Karpas-422 (cell line): ENCODE measurements around the gene NT5C3B. TPM values are rescaled to one million over a fixed set of nuclear protein-coding genes. Genes with fewer than 3 reads are reported as not detected.
"Not testable (repeated sequence)": the region's sequence is repeated elsewhere in the genome, so short reads cannot be mapped to it uniquely, and the experiment has no call there.

ENCODE experiments used
- DNase-seq: peaks from one replicate; pipeline ENCODE4 v3.0.0-alpha.2; 2015
- H2AFZ ChIP-seq: fragments of 200-600 bp; sonication (generic); 2 replicates; pipeline ENCODE4 v1.6.1; 2014; ENCODE audit warnings: antibody characterized with exemption, low read length, mixed read lengths
- H3K27ac ChIP-seq: fragments of 200-600 bp; sonication (generic); 2 replicates; pipeline ENCODE4 v1.5.1; 2014; ENCODE audit warnings: mild to moderate bottlenecking, low read length, moderate library complexity
- H3K27me3 ChIP-seq: fragments of 200-600 bp; sonication (generic); 2 replicates; pipeline ENCODE4 v1.6.1; 2014; ENCODE audit warnings: low read length, mixed read lengths
- H3K36me3 ChIP-seq: fragments of 200-600 bp; sonication (generic); 2 replicates; pipeline ENCODE4 v1.6.1; 2014; ENCODE audit warnings: low read length, mixed read lengths; ENCODE audit not compliant: insufficient read depth
- H3K4me1 ChIP-seq: fragments of 200-600 bp; sonication (generic); 2 replicates; pipeline ENCODE4 v1.6.1; 2014; ENCODE audit warnings: mild to moderate bottlenecking, low read length, mixed read lengths
- H3K4me2 ChIP-seq: fragments of 200-600 bp; sonication (generic); 2 replicates; pipeline ENCODE4 v1.6.1; 2014; ENCODE audit warnings: low read length, low read depth, mild to moderate bottlenecking; ENCODE audit not compliant: poor library complexity, severe bottlenecking
- H3K4me3 ChIP-seq: fragments of 200-600 bp; sonication (generic); 2 replicates; pipeline ENCODE4 v1.5.1; 2014; ENCODE audit warnings: mild to moderate bottlenecking, antibody characterized with exemption, low read length, mixed read lengths
- H3K79me2 ChIP-seq: fragments of 200-600 bp; sonication (generic); 2 replicates; pipeline ENCODE4 v1.6.1; 2014; ENCODE audit warnings: mild to moderate bottlenecking, low read length, mixed read lengths
- H3K9ac ChIP-seq: fragments of 200-600 bp; sonication (generic); 2 replicates; pipeline ENCODE4 v1.6.0; 2014; ENCODE audit warnings: low read length
- H3K9me2 ChIP-seq: fragments of 200-600 bp; sonication (generic), shearing (Covaris generic); replicated peaks from 2 replicates; pipeline ENCODE4 v1.6.0; 2014; ENCODE audit warnings: mild to moderate bottlenecking, low read length, moderate library complexity; ENCODE audit not compliant: insufficient read depth
- H3K9me3 ChIP-seq: fragments of 300-700, 200-600 bp; sonication (generic); 2 replicates; pipeline ENCODE4 v1.6.1; 2014; ENCODE audit warnings: low read length, mixed read lengths
- H4K20me1 ChIP-seq: fragments of 200-600 bp; sonication (generic); 2 replicates; pipeline ENCODE4 v1.6.1; 2014; ENCODE audit warnings: mild to moderate bottlenecking, antibody characterized with exemption, low read length, low read depth; ENCODE audit not compliant: insufficient read depth
- small RNA-seq: library from RNA; depleted of rRNA; stranded (forward); fragments of <200 nt; gene quantifications from one replicate; pipeline ENCODE3, GENCODE V24; 2014
- total RNA-seq: library from RNA; depleted of rRNA; stranded (reverse); fragments of >200 nt; shearing (Covaris generic); gene quantifications from 2 replicates; pipeline ENCODE4 v1.2.3, GENCODE V29; 2014; ENCODE audit warnings: low replicate concordance; rRNA removed

The NT5C3B gene
- total RNA-seq, 1 experiment from 2014 or later: 10.5 TPM

DNA sequence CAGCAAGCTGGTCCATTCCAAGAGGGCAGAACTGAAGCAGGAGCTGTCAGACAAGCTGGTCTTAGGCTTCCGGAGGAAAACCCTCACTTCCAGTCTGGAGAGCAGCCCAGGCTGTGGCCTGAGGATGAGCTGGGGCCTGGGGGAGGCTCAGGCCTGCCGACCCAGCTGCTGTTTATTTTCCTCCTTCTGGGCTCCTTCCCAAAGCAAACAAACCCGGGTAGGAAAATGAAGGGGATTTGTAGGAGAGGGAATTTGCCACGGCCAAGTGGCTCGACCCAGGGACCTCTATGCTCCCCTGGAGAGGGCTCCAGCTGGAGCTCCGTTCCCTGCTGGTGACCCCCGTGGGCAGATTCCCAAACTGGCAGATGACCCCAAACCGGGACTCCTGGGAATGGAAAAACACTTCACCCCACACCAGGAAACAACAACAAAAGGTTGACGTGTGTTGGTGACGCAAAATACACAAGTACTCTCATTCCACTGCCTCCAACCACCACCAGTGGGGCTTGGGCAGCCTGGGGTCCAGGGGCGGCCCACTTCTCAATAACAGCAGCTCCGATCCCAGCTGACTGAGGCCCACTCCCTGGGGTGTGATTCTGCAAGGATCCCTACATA, 58.4 kb downstream of the NT5C3B start:
- Histone ChIP-seq H3K79me2 (no peaks in the 10 kb centered on the region), H3K9me2 (no peaks in the 10 kb centered on the region), H3K9ac (no peak overlapping the region), H3K36me3 (no peaks in the 10 kb centered on the region), H3K27me3 (no peaks in the 10 kb centered on the region), H4K20me1 (no peaks in the 10 kb centered on the region), H3K4me2 (no peak overlapping the region), H2AFZ (no peak overlapping the region), H3K4me3 (no peak overlapping the region), H3K4me1 (no peaks in the 10 kb centered on the region), H3K27ac (no peak overlapping the region), H3K9me3 (no peaks in the 10 kb centered on the region)
- no peak for DNase-seq

DNA sequence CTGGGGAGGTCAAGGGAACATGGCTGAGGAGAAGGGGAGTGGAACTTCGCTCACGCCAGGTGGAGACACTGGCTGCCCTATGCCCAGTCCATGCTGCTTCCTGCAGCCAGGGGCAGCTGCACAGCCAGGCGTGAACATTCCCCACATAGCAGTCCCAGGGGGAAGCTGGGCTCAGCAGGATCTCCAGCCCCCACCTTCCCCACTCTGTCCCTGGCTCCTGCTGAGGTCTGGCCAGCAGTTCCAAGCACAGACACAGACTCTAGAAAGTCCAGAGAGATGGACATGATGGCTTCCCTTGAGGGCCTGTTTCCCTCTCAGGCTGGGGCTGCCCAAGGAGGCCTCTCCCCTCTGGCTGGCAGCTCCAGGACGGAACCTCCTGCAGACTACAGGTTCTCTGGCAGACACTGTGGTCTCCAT, 58.9 kb downstream of the NT5C3B start:
- H3K27ac ChIP-seq: no peak overlapping the region
- no peaks in the 10 kb centered on the region for H3K79me2 ChIP-seq
- no peaks in the 10 kb centered on the region for H3K27me3 ChIP-seq
- H3K9me3 ChIP-seq: no peaks in the 10 kb centered on the region
- peaks cover 4% of the 10 kb centered on the region for H3K4me1 ChIP-seq
- H3K36me3 ChIP-seq: no peaks in the 10 kb centered on the region
- no peak overlapping the region for H3K4me3 ChIP-seq
- H4K20me1 ChIP-seq: no peaks in the 10 kb centered on the region
- DNase-seq: no peak
- no peak overlapping the region for H3K9ac ChIP-seq
- H3K9me2 ChIP-seq: no peaks in the 10 kb centered on the region
- no peak overlapping the region for H2AFZ ChIP-seq
- no peak overlapping the region for H3K4me2 ChIP-seq

DNA sequence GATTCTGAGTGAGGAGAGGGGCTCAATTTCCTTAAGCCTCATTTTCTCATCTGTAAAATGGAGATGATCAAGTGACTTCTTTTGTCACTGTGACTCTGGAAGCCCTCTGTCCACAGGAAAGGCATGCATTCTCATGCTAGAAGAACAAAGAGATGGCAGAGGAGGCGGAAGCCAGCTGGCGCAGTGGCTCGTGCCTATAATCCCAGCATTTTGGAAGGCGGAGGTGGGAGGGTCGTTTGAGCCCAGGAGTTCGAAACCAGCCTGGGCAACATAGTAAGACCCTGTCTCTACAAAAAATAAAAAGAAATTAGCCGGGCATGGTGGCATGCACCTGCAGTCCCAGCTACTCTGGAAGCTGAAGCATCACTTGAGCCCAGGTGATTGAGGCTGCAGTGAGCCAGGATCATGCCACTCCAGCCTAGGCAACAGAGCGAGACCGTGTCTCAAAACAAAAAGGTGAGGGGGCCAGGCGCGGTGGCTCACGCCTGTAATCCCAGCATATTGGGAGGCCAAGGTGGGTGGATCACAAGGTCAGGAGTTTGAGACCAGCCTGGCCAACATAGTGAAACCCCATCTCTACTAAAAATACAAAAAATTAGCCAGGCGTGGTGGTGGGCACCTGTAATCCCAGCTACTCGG, 59.7 kb downstream of the NT5C3B start:
- not testable (repeated sequence) for H2AFZ ChIP-seq, H3K4me2 ChIP-seq, H3K27me3 ChIP-seq, H3K9ac ChIP-seq, H3K9me3 ChIP-seq, H3K9me2 ChIP-seq, H3K79me2 ChIP-seq, H3K27ac ChIP-seq, H3K4me1 ChIP-seq, H4K20me1 ChIP-seq, H3K36me3 ChIP-seq, DNase-seq, H3K4me3 ChIP-seq

DNA sequence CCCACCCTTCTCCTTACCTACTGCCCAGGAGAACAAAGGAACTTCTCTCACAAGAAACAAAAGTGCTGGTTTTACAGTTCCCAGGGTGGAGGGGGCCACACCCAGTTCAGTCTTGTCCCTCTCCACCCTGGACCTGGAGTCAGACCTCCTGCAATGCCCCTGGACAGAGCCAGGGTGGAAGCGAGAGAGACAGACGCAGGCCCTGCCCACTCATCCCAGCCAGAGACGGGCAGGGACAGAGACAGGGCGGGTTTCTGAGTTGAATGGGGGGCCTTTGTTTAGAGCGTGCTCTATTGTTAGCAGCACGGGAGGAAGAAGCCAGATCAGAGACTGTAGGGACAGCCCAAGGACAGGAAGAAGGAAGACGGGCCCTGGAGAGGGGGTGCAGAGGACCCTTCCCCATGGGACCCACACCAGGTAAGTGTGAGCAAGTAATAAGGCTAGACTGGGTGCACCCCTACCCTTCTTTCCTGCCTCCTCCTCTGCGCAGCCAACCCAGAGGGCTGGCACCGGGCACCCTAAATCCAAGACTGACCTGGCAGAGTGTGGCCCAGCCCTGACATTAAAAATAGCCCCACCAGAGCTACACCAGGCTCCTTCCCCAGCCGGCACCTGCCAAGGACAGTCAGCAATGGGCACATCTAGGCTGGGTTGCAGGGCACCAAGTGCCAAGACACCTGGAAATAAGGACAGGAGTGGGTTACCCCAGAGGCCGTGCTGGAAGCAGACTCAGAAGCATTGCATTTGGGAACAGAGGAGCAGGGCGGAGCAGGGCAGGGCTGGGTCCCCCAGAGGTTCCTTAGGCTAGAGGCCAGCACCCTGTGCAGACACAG, 60.4 kb downstream of the NT5C3B start:
- H3K79me2 ChIP-seq: peaks cover 14% of the 10 kb centered on the region
- no peaks in the 10 kb centered on the region for H3K27me3 ChIP-seq
- peaks cover 12% of the 10 kb centered on the region for H3K4me1 ChIP-seq
- no peak overlapping the region for H2AFZ ChIP-seq
- no peak overlapping the region for H3K9ac ChIP-seq
- no peaks in the 10 kb centered on the region for H4K20me1 ChIP-seq
- no peaks in the 10 kb centered on the region for H3K9me2 ChIP-seq
- H3K4me2 ChIP-seq: no peak overlapping the region
- H3K9me3 ChIP-seq: no peaks in the 10 kb centered on the region
- H3K27ac ChIP-seq: no peak overlapping the region
- no peaks in the 10 kb centered on the region for H3K36me3 ChIP-seq
- H3K4me3 ChIP-seq: no peak overlapping the region
- DNase-seq: no peak

Small RNAs within 50 kb of the gene (small RNA-seq; reads per million reads assigned to genes)
- gene AC125257.2: not detected

Other genes with a start within 250 kb of the NT5C3B start
- gene KRT14, start 249.3 kb downstream of the NT5C3B start, total RNA-seq: not detected in 2 replicates
- gene KRT16, start 223.5 kb downstream of the NT5C3B start, total RNA-seq: not detected in 2 replicates
- gene KRT17, start 211.7 kb downstream of the NT5C3B start, total RNA-seq: not detected in 2 replicates
- 101 and 172 TPM in 2 replicates for gene EIF1, start 147.3 kb downstream of the NT5C3B start, total RNA-seq
- not detected in 2 replicates for gene GAST, start 123.9 kb downstream of the NT5C3B start, total RNA-seq
- 0.04 and 0.48 TPM in 2 replicates for gene HAP1, start 101.6 kb downstream of the NT5C3B start, total RNA-seq
- gene JUP, start 49.5 kb downstream of the NT5C3B start, total RNA-seq: 102 and 133 TPM in 2 replicates
- gene P3H4, start 24.3 kb downstream of the NT5C3B start, total RNA-seq: 0.61 TPM in 1 of 2 replicates, not detected in the other
- 0.54 and 1.9 TPM in 2 replicates for gene FKBP10, start 23.2 kb downstream of the NT5C3B start, total RNA-seq
- 0.29 TPM in 1 of 2 replicates, not detected in the other for gene KLHL10, start 1.6 kb upstream of the NT5C3B start, total RNA-seq
- 14.3 and 19.0 TPM in 2 replicates for gene KLHL11, start 29.2 kb upstream of the NT5C3B start, total RNA-seq
- 173 and 212 TPM in 2 replicates for gene ACLY, start 82.7 kb upstream of the NT5C3B start, total RNA-seq
- 0.67 and 1.0 TPM in 2 replicates for gene ODAD4, start 94.4 kb upstream of the NT5C3B start, total RNA-seq
- gene CNP, start 130.6 kb upstream of the NT5C3B start, total RNA-seq: 41.3 and 79.1 TPM in 2 replicates
- 56.1 and 64.1 TPM in 2 replicates for gene DNAJC7, start 181.2 kb upstream of the NT5C3B start, total RNA-seq
- gene NKIRAS2, start 183.9 kb upstream of the NT5C3B start, total RNA-seq: 28.4 and 44.9 TPM in 2 replicates
- gene C17orf113, start 214.4 kb upstream of the NT5C3B start, total RNA-seq: not detected in 2 replicates